ENCODE measurements around the gene REV3L.

Gene REV3L

DNA sequence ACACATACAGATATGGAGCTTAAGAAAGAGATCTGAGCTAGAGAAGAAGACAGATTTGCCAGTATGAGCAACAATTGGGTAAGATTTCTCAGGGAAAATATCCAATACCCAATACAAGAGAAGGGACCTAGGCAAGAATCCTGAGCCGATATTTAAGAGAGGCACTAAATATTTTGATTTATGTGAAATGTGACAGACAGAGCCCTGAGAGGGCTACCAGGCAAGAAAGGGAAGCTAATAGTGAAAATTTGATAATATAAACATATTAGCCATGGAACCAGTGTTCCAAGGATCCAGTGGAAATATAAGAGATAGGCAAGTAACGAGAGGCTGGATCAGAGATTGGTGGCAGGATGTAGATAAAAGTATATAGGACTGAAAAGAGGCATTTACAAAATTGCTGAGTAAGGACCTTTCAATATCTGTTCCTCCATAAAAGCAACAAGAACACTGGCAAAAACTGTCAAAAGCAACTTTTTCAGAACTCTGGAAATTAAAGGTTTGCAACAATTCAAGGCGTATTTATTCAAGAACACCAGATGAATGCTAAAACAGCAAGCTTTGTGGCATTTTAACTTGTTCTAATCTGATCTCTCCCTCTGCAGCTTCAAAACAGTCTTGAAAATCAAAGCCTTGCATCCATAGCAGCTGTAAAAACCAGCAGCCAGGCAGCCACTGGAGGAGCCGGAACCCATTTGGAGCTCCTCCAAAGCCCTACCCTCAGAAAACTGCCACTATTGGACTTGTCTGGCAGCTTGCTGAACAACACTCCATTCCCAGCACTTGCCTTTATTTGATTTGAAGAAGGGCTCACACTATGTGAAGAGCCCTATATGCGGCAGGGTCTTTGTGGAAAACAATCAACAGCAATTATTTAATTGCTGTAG lies 58.8 kb downstream of the REV3L start:
- DNase-seq = no peak

GRCh38 chr6:111423055-111423633 lies 59.9 kb downstream of the REV3L start:
- DNase-seq = peak; percentile 51 to 57

- DNase-seq = no peak
Observed at GRCh38 chr6:111418971-111419693, 63.9 kb downstream of the REV3L start.

- DNase-seq = no peak
Observed at GRCh38 chr6:111417946-111418345, 65.1 kb downstream of the REV3L start.

GRCh38 chr6:111417181-111417585 lies 65.8 kb downstream of the REV3L start:
- peak; percentile 51 to 53 for DNase-seq

DNA sequence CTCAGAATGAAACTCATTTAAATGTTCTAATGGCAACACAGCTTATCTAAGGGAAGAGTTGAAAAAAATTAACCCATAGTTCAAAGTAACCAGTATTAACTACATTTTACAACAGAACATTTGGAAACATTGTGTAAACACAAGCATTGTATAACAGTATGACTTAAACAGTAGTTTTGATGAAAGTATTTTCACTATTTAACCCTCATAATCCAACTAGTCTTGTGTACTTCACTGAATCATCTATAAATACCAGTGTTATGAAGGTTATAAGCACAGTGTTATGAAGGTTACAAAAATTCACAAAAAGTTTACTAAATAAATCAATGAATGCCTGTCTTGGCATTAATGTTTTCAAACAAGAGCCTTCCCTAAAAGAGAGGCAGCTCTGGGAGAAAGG lies 66.5 kb downstream of the REV3L start:
- DNase-seq = no peak

GRCh38 chr6:111414373-111414772 lies 68.6 kb downstream of the REV3L start:
- DNase-seq = no peak

DNA sequence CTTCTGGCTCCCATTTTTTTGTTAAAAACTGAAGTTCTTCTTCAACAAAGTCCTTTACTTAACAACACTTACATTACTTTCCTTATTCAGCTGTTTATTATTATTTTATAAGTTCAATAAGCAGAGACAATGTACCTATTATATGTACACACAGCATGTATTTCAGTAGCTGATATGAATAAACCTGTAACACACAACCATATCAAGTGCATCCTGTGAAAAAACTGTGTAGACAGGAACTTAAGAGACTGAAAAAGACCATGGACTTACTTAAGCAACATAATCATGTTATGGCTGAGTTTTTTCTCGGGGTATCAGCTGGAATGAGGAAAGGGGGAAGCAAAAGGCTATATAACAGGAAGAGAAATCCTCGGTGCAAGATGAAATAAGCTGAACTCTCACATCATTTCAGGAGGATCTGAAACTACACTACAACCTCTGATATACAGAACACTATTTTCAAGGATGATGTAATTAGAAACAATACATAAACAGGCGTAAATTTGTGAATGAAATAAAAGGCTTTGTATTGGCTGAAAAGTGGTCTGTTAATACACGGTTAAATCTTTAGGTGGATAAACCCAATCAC lies 70.9 kb downstream of the REV3L start:
- peak; percentile 84 to 92 for DNase-seq

- peak in 1 of 2 donors; percentile 18 for DNase-seq
Observed at GRCh38 chr6:111411046-111411445, 72.0 kb downstream of the REV3L start.

DNA sequence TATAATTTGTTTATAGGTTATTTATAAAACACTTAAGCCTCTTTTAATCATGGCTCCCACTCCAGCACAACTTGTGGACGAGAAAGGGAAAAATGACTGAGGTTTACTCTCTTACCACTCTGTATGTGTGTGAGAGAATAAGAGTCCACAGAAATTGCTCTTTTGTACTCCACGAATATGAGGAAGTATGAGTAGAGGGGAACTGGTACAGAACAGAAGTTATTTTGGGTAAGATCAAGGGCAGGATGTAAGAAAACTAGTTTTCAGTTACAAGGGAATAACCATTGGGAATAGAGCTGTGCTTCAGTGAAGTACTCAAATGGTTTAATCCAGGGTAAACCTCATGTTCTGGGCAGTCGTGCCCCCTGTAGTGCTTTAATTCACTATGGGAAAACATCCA lies 72.6 kb downstream of the REV3L start:
- peak; percentile 52 to 59 for DNase-seq

DNA sequence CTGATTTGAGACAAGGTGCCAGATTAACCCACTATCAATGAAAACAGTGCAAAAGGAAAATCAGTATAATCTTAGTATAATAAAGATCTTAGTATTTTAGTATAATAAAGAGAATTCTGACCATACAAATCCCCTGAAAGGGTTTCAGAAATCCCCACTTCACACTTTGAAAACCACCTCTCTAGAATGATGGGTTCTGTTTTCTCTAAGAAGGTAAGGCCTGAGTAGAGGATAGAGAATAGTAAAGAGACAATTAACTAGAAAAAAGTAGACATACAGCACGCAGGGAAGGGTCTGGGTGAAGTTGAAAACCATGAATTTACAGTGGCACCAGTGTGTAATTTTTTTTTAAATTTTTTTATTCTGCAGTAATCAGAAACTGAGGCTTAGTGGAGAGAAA lies 73.6 kb downstream of the REV3L start:
- DNase-seq = no peak

DNA sequence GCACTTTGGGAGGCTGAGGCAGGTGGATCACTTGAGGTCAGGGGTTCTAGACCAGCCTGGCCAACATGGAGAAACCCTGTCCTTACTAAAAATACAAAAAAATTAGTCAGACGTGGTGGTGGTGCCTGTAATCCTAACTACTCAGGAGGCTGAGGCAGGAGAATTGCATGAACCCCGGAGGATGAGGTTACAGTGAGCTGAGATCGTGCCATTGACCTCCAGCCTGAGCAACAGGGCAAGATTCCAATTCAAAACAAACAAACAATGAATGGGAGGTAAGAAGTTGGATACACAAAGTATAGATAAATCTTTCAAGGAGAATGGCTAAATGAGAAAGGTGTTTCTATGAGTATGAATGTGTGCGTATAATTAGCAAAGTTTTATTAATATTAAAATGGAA lies 75.3 kb downstream of the REV3L start:
- no peak for DNase-seq

DNA sequence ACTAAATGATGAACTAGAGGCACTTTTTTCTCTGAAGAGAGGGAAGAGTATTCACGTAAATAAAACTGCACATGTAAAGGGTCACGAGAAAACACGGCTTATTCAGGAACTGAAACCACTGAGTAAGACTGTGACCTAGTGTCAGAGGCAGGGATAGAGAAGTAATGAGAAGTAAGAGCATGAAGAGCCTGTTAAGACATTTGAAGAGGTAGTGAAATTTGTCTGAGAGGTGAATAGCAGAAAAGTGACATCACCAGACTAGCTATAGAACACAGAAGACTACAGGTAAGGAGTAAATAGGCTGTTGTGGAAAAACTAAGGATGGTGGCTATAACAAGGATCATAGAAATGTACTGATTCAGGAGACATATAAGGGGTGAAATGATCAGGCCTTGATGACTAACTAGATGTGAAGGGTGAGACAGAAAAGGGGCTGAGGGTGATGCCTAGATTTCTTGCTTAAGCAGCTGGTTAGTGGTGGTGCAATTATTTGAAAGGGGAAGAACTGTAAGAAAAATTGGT lies 76.8 kb downstream of the REV3L start:
- DNase-seq = peak; percentile 89 to 95

DNA sequence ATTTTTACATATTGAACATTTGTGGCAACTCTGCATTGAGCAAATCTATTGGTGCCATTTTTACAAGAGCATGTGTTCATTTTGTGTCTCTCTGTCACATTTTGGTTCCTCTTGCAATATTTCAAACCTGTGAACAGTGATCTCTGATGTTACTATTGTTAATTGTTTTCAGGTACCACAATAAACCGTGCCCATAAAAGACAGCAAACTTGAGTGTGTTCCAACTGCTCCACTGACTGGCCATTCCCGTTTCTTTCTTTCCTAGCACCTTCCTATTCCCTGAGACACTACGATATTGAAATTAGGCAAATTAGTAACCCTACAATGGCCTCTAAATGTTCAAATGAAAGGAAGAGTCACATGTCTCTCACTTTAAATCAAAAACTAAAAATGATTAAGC lies 79.6 kb downstream of the REV3L start:
- DNase-seq = no peak

- no peak for DNase-seq
Observed at GRCh38 chr6:111399626-111400025, 83.4 kb downstream of the REV3L start.

DNA sequence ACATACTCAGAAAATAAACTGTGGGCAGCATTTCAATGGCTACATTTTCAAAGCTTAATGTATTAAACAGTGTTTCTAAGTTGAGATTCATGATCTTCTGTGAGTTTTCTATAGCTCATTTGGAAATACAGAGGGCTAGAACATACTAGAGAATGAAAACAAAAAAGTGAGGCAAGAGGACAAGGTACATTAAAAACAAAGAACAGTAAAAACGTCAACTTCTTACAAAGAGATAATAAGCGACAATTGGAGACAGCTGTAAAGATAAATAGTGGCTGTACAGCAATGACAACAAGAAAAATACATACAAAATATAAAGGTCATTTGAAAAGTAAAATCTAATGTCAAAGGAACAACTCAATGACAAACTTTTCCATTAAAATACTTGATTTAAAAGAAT lies 94.3 kb downstream of the REV3L start:
- DNase-seq = no peak

GRCh38 chr6:111382476-111383294 lies 100.3 kb downstream of the REV3L start:
- DNase-seq = no peak

GRCh38 chr6:111381728-111382127 lies 101.3 kb downstream of the REV3L start:
- no peak for DNase-seq

DNA sequence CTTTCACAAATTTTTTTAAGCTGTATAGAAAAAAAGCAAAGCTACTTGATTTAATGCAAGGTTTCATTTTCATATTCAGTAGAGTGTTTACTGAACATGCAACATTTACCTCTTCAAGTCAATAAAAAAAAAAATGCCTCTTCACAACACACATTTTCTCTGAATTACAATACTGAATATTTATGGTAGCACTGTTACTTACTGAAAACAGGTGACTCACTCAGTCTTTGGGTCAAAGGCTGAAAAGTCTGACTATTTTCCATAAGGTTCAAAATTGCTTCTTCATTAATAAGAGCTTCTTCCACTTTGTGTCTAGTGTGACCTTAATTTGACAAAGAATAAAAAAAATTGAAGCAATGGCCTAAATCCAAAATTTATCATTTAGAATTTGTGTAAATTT lies 101.9 kb downstream of the REV3L start:
- no peak for DNase-seq

GRCh38 chr6:111379831-111380230 lies 103.2 kb downstream of the REV3L start:
- no peak for DNase-seq

- DNase-seq = no peak
Observed at GRCh38 chr6:111379302-111379701, 103.7 kb downstream of the REV3L start.

DNA sequence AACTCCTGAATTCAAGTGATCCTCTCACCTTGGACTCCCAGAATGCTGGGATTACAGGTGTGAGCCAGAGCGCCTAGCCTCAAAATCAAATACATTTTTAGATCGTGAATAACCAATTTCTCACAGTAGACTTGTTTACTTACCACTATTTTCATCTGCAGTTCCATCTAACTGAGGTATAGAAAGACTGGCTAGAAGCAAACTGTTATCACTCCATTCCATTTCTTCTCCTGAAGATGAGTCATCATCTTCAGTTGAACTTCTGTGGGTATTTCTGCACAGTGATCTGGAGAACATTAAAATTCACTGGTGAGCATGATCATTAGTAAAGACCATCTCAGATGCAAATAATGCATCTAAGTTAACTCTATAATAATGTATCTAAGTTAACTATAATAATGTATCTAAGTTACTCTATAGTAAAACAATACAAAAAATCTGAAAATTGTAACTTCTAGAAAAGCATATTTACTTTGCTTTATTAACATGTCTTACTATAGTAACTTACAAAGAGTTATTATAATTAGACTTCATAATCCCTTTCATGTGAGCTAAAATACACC lies 105.4 kb downstream of the REV3L start:
- no peak for DNase-seq
